ENCODE measurements around the gene WDR33. TPM values are rescaled to one million over a fixed set of nuclear protein-coding genes. Genes with fewer than 3 reads are reported as not detected.
"Not testable (repeated sequence)": the region's sequence is repeated elsewhere in the genome, so short reads cannot be mapped to it uniquely, and the experiment has no call there.

The WDR33 gene
- polyA plus RNA-seq, result 10 to 100 TPM in 2 of 3 donors, 1 to 10 TPM in 1; 9.3 to 12.4 (median 11.0) TPM

- WGBS, 3 donors, result 0 to 1% (median 0%) methylated on average over 61 to 62 of the region's 62 CpGs
- peak within 1 kb of the TSS; percentile 78 for H3K27ac ChIP-seq (ENCODE audit: low read depth, low read length)
Observed at GRCh38 chr2:127810619-127811396, at the start of gene WDR33. WDR33 (minus strand) TSS chr2:127811171; CDS start chr2:127770981, 40,190 bp downstream.

GRCh38 chr2:127860130-127860529 is 49.2 kb upstream of the WDR33 start:
- 23 to 52% (median 46%) methylated on average over 5 of the region's 5 CpGs for WGBS, 3 donors
- H3K27ac ChIP-seq (ENCODE audit: low read depth, low read length), result no peak overlapping the region

- H3K27ac ChIP-seq (ENCODE audit: low read depth, low read length), result no peak overlapping the region
- 8 to 17% (median 14%) methylated on average over 8 of the region's 8 CpGs for WGBS, 3 donors
Observed at GRCh38 chr2:127859712-127860085, 48.7 kb upstream of the WDR33 start.

GRCh38 chr2:127857265-127857808 is 46.4 kb upstream of the WDR33 start:
- 2 to 4% (median 2%) methylated on average over 18 of the region's 18 CpGs for WGBS, 3 donors

GRCh38 chr2:127853671-127854070 is 42.7 kb upstream of the WDR33 start:
- H3K27ac ChIP-seq (ENCODE audit: low read depth, low read length), result no peak overlapping the region
- 87 to 90% (median 90%) methylated on average over 4 of the region's 4 CpGs for WGBS, 3 donors

More at GRCh38 chr2:127857265-127857808, 46.4 kb upstream of the WDR33 start:
- H3K27ac ChIP-seq (ENCODE audit: low read depth, low read length), result no peak overlapping the region

- 90 to 99% (median 97%) methylated on average over 8 of the region's 8 CpGs for WGBS, 3 donors
- no peak overlapping the region for H3K27ac ChIP-seq (ENCODE audit: low read depth, low read length)
Observed at GRCh38 chr2:127852388-127852787, 41.4 kb upstream of the WDR33 start.

- H3K27ac ChIP-seq (ENCODE audit: low read depth, low read length), result no peak overlapping the region
- 90 to 93% (median 91%) methylated on average over 7 of the region's 7 CpGs for WGBS, 3 donors
Observed at GRCh38 chr2:127847931-127848330, 37.0 kb upstream of the WDR33 start.

GRCh38 chr2:127844973-127845372 is 34.0 kb upstream of the WDR33 start:
- WGBS, 3 donors, result 84 to 86% (median 85%) methylated on average over 4 of the region's 4 CpGs
- H3K27ac ChIP-seq (ENCODE audit: low read depth, low read length), result no peak overlapping the region

GRCh38 chr2:127843677-127844076 is 32.7 kb upstream of the WDR33 start:
- no peak overlapping the region for H3K27ac ChIP-seq (ENCODE audit: low read depth, low read length)
- WGBS, 3 donors, result 97 to 98% (median 98%) methylated on average over 6 of the region's 6 CpGs

- no peak overlapping the region for H3K27ac ChIP-seq (ENCODE audit: low read depth, low read length)
- WGBS, 3 donors, result 76 to 81% (median 76%) methylated on average over 20 of the region's 20 CpGs
Observed at GRCh38 chr2:127841466-127842178, 30.7 kb upstream of the WDR33 start.

GRCh38 chr2:127840893-127841292 is 29.9 kb upstream of the WDR33 start:
- H3K27ac ChIP-seq (ENCODE audit: low read depth, low read length), result no peak overlapping the region

GRCh38 chr2:127834951-127835350 is 24.0 kb upstream of the WDR33 start:
- no peak overlapping the region for H3K27ac ChIP-seq (ENCODE audit: low read depth, low read length)
- 54 to 98% (median 64%) methylated on average over 3 of the region's 3 CpGs for WGBS, 3 donors

More at GRCh38 chr2:127840893-127841292, 29.9 kb upstream of the WDR33 start:
- WGBS, 3 donors, result 81 to 90% (median 89%) methylated on average over 4 of the region's 4 CpGs

GRCh38 chr2:127829845-127830246 is 18.9 kb upstream of the WDR33 start:
- H3K27ac ChIP-seq (ENCODE audit: low read depth, low read length), result no peak overlapping the region
- WGBS, 3 donors, result 47 to 66% (median 55%) methylated on average over 5 of the region's 5 CpGs

GRCh38 chr2:127826708-127827107 is 15.7 kb upstream of the WDR33 start:
- WGBS, 3 donors, result 98 to 99% (median 98%) methylated on average over 2 of the region's 2 CpGs
- not testable (repeated sequence) for H3K27ac ChIP-seq (ENCODE audit: low read depth, low read length)

GRCh38 chr2:127826047-127826446 is 15.1 kb upstream of the WDR33 start:
- H3K27ac ChIP-seq (ENCODE audit: low read depth, low read length), result no peak overlapping the region
- WGBS, 3 donors, result 81 to 90% (median 87%) methylated on average over 12 of the region's 12 CpGs

- WGBS, 3 donors, result 76 to 85% (median 80%) methylated on average over 6 of the region's 6 CpGs
- no peak overlapping the region for H3K27ac ChIP-seq (ENCODE audit: low read depth, low read length)
Observed at GRCh38 chr2:127820080-127820668, 9.2 kb upstream of the WDR33 start.

- no peak overlapping the region for H3K27ac ChIP-seq (ENCODE audit: low read depth, low read length)
- WGBS, 3 donors, result 75 to 84% (median 78%) methylated on average over 8 of the region's 8 CpGs
Observed at GRCh38 chr2:127818794-127819425, 7.9 kb upstream of the WDR33 start.

- H3K27ac ChIP-seq (ENCODE audit: low read depth, low read length), result no peak overlapping the region
- 73 to 81% (median 78%) methylated on average over 5 of the region's 5 CpGs for WGBS, 3 donors
Observed at GRCh38 chr2:127818241-127818640, 7.3 kb upstream of the WDR33 start.

Data from adipose tissue (tissue), 3 donors.